ENCODE data around the gene ATP2A2.

DNA sequence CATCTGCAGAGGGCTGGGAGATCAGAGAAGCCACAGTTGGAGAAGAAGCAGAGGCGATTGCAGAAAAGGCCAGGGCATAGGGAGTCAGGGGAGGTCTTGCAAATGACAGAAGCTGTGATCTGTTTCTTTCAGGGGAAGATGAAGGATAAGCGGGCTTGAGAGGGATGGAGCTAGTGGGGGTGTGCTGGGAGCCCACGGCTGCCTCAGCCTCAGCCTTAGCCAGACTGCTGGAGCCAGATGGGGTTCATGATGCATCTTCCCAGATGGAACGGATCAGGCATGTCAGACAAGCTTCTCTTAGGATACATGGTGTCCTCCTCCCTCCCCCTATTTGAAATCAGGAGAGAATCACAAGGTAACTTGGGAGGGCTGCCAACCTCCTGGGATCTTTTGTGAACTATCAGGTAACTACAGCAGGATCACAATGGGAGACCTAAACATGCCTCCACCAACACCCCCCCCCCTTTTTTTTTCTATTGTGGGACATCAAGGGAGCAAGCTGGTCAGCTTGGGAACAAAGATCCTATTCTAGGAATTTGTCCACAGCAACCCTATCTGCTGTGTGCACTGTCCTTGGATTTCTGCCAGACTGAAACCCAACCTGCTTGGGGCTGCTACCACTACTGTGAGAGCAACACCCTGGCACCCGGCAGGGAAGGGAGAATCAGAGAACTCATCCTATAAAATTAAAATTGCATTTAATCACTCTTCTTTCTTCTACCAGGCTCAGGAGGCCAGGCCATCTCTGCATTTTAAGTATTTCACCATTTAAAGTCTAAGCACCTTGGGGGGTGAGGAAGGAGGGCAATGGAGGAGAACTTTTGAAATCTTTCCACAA, 10.7 kb upstream of the ATP2A2 start:
- TF ChIP-seq GATA2 (IDR thresholded peaks at IDR 0.05; ENCODE audit: low read depth, low read length): peak; percentile 91
- TF ChIP-seq GATA3 (IDR thresholded peaks at IDR 0.05; ENCODE audit: low read depth, low read length): peak; percentile 55; the same call in 1 of the 2 replicates

Measured in SH-SY5Y (cell line).